ENCODE results near the gene NBEA.

NBEA gene

GRCh38 chr13:35129500-35129899, 187.4 kb downstream of the NBEA start:
- H3K4me3 ChIP-seq (ENCODE audit: insufficient read depth, low read depth, low read length) = no peak overlapping the region
- H3K27ac ChIP-seq (ENCODE audit: insufficient read depth, low read depth, low read length, poor library complexity, severe bottlenecking) = no peak overlapping the region
- no peaks in the 10 kb centered on the region for H3K9me3 ChIP-seq (ENCODE audit: control insufficient read depth, low read length)
- H3K27me3 ChIP-seq (ENCODE audit: control insufficient read depth, insufficient read depth, low read length, poor library complexity, severe bottlenecking) = no peaks in the 10 kb centered on the region
- H3K4me1 ChIP-seq (ENCODE audit: control insufficient read depth, insufficient read depth, low read length) = no peaks in the 10 kb centered on the region
- H3K36me3 ChIP-seq (ENCODE audit: control insufficient read depth, insufficient read depth, low read length) = no peaks in the 10 kb centered on the region

GRCh38 chr13:35131471-35131870, 189.4 kb downstream of the NBEA start:
- Histone ChIP-seq H3K27me3 (ENCODE audit: control insufficient read depth, insufficient read depth, low read length, poor library complexity, severe bottlenecking) (no peaks in the 10 kb centered on the region), H3K4me1 (ENCODE audit: control insufficient read depth, insufficient read depth, low read length) (no peaks in the 10 kb centered on the region), H3K4me3 (ENCODE audit: insufficient read depth, low read depth, low read length) (no peak overlapping the region), H3K9me3 (ENCODE audit: control insufficient read depth, low read length) (no peaks in the 10 kb centered on the region), H3K27ac (ENCODE audit: insufficient read depth, low read depth, low read length, poor library complexity, severe bottlenecking) (no peak overlapping the region), H3K36me3 (ENCODE audit: control insufficient read depth, insufficient read depth, low read length) (no peaks in the 10 kb centered on the region)

- Histone ChIP-seq H3K27me3 (ENCODE audit: control insufficient read depth, insufficient read depth, low read length, poor library complexity, severe bottlenecking) (no peaks in the 10 kb centered on the region), H3K4me3 (ENCODE audit: insufficient read depth, low read depth, low read length) (no peak overlapping the region), H3K36me3 (ENCODE audit: control insufficient read depth, insufficient read depth, low read length) (no peaks in the 10 kb centered on the region), H3K27ac (ENCODE audit: insufficient read depth, low read depth, low read length, poor library complexity, severe bottlenecking) (no peak overlapping the region), H3K4me1 (ENCODE audit: control insufficient read depth, insufficient read depth, low read length) (no peaks in the 10 kb centered on the region), H3K9me3 (ENCODE audit: control insufficient read depth, low read length) (no peaks in the 10 kb centered on the region)
- 82 to 100% methylated on average over 1 of the region's 2 CpGs for WGBS, 2 experiments
These were observed 194.5 kb downstream of the NBEA start for GRCh38 chr13:35136585-35136984.

- Histone ChIP-seq H3K27me3 (ENCODE audit: control insufficient read depth, insufficient read depth, low read length, poor library complexity, severe bottlenecking) (no peaks in the 10 kb centered on the region), H3K9me3 (ENCODE audit: control insufficient read depth, low read length) (no peaks in the 10 kb centered on the region), H3K27ac (ENCODE audit: insufficient read depth, low read depth, low read length, poor library complexity, severe bottlenecking) (no peak overlapping the region), H3K4me1 (ENCODE audit: control insufficient read depth, insufficient read depth, low read length) (no peaks in the 10 kb centered on the region), H3K4me3 (ENCODE audit: insufficient read depth, low read depth, low read length) (no peak overlapping the region), H3K36me3 (ENCODE audit: control insufficient read depth, insufficient read depth, low read length) (no peaks in the 10 kb centered on the region)
- WGBS, 2 experiments = 92 to 95% methylated on average over 3 to 4 of the region's 4 CpGs
These were observed 197.5 kb downstream of the NBEA start for GRCh38 chr13:35139591-35139990.

- H3K4me3 ChIP-seq (ENCODE audit: insufficient read depth, low read depth, low read length) = no peak overlapping the region
- no peaks in the 10 kb centered on the region for H3K4me1 ChIP-seq (ENCODE audit: control insufficient read depth, insufficient read depth, low read length)
- no peaks in the 10 kb centered on the region for H3K9me3 ChIP-seq (ENCODE audit: control insufficient read depth, low read length)
- H3K36me3 ChIP-seq (ENCODE audit: control insufficient read depth, insufficient read depth, low read length) = no peaks in the 10 kb centered on the region
- 91 to 100% methylated on average over 1 of the region's 1 CpG for WGBS, 2 experiments
- H3K27ac ChIP-seq (ENCODE audit: insufficient read depth, low read depth, low read length, poor library complexity, severe bottlenecking) = no peak overlapping the region
- H3K27me3 ChIP-seq (ENCODE audit: control insufficient read depth, insufficient read depth, low read length, poor library complexity, severe bottlenecking) = no peaks in the 10 kb centered on the region
These were observed 198.3 kb downstream of the NBEA start for GRCh38 chr13:35140321-35140720.

GRCh38 chr13:35140831-35141230, 198.8 kb downstream of the NBEA start:
- Histone ChIP-seq H3K27me3 (ENCODE audit: control insufficient read depth, insufficient read depth, low read length, poor library complexity, severe bottlenecking) (no peaks in the 10 kb centered on the region), H3K4me1 (ENCODE audit: control insufficient read depth, insufficient read depth, low read length) (no peaks in the 10 kb centered on the region), H3K9me3 (ENCODE audit: control insufficient read depth, low read length) (no peaks in the 10 kb centered on the region), H3K27ac (ENCODE audit: insufficient read depth, low read depth, low read length, poor library complexity, severe bottlenecking) (no peak overlapping the region), H3K36me3 (ENCODE audit: control insufficient read depth, insufficient read depth, low read length) (peaks cover 2% of the 10 kb centered on the region), H3K4me3 (ENCODE audit: insufficient read depth, low read depth, low read length) (no peak overlapping the region)

GRCh38 chr13:35143123-35143522, 201.1 kb downstream of the NBEA start:
- Histone ChIP-seq H3K27me3 (ENCODE audit: control insufficient read depth, insufficient read depth, low read length, poor library complexity, severe bottlenecking) (no peaks in the 10 kb centered on the region), H3K9me3 (ENCODE audit: control insufficient read depth, low read length) (no peaks in the 10 kb centered on the region), H3K4me3 (ENCODE audit: insufficient read depth, low read depth, low read length) (no peak overlapping the region), H3K36me3 (ENCODE audit: control insufficient read depth, insufficient read depth, low read length) (peaks cover 6% of the 10 kb centered on the region), H3K4me1 (ENCODE audit: control insufficient read depth, insufficient read depth, low read length) (no peaks in the 10 kb centered on the region), H3K27ac (ENCODE audit: insufficient read depth, low read depth, low read length, poor library complexity, severe bottlenecking) (no peak overlapping the region)
- WGBS, 2 experiments = 94 to 96% methylated on average over 5 to 6 of the region's 6 CpGs

GRCh38 chr13:35144166-35144890, 202.3 kb downstream of the NBEA start:
- Histone ChIP-seq H3K9me3 (ENCODE audit: control insufficient read depth, low read length) (no peaks in the 10 kb centered on the region), H3K4me3 (ENCODE audit: insufficient read depth, low read depth, low read length) (no peak overlapping the region), H3K27ac (ENCODE audit: insufficient read depth, low read depth, low read length, poor library complexity, severe bottlenecking) (no peak overlapping the region), H3K4me1 (ENCODE audit: control insufficient read depth, insufficient read depth, low read length) (no peaks in the 10 kb centered on the region), H3K36me3 (ENCODE audit: control insufficient read depth, insufficient read depth, low read length) (peaks cover 6% of the 10 kb centered on the region), H3K27me3 (ENCODE audit: control insufficient read depth, insufficient read depth, low read length, poor library complexity, severe bottlenecking) (no peaks in the 10 kb centered on the region)
- 90 to 97% methylated on average over 2 of the region's 2 CpGs for WGBS, 2 experiments

GRCh38 chr13:35146686-35147085, 204.6 kb downstream of the NBEA start:
- Histone ChIP-seq H3K27me3 (ENCODE audit: control insufficient read depth, insufficient read depth, low read length, poor library complexity, severe bottlenecking) (no peaks in the 10 kb centered on the region), H3K9me3 (ENCODE audit: control insufficient read depth, low read length) (no peaks in the 10 kb centered on the region), H3K4me3 (ENCODE audit: insufficient read depth, low read depth, low read length) (no peak overlapping the region), H3K36me3 (ENCODE audit: control insufficient read depth, insufficient read depth, low read length) (peaks cover 6% of the 10 kb centered on the region), H3K4me1 (ENCODE audit: control insufficient read depth, insufficient read depth, low read length) (no peaks in the 10 kb centered on the region), H3K27ac (ENCODE audit: insufficient read depth, low read depth, low read length, poor library complexity, severe bottlenecking) (no peak overlapping the region)
- WGBS, 2 experiments = 92 to 100% methylated on average over 1 of the region's 1 CpG

GRCh38 chr13:35157143-35157755, 215.2 kb downstream of the NBEA start:
- Histone ChIP-seq H3K9me3 (ENCODE audit: control insufficient read depth, low read length) (no peaks in the 10 kb centered on the region), H3K4me3 (ENCODE audit: insufficient read depth, low read depth, low read length) (no peak overlapping the region), H3K36me3 (ENCODE audit: control insufficient read depth, insufficient read depth, low read length) (peaks cover 3% of the 10 kb centered on the region), H3K4me1 (ENCODE audit: control insufficient read depth, insufficient read depth, low read length) (no peaks in the 10 kb centered on the region), H3K27ac (ENCODE audit: insufficient read depth, low read depth, low read length, poor library complexity, severe bottlenecking) (no peak overlapping the region), H3K27me3 (ENCODE audit: control insufficient read depth, insufficient read depth, low read length, poor library complexity, severe bottlenecking) (no peaks in the 10 kb centered on the region)
- WGBS, 2 experiments = 67 to 78% methylated on average over 1 to 3 of the region's 3 CpGs
